Vagina (tissue), 2 donors: ENCODE results near the gene SHF. TPM values are rescaled to one million over a fixed set of nuclear protein-coding genes. Genes with fewer than 3 reads are reported as not detected.

Experiments
- DNase-seq, 2 donors: peaks; one replicate each; pipeline ENCODE4 v3.0.0-alpha.2; 2017; ENCODE audit errors: extremely low spot score in 2 of 2
- H3K27ac ChIP-seq: fragments of 200-600 bp; sonication (generic); one replicate; pipeline ENCODE4 v1.5.1; 2019
- H3K27me3 ChIP-seq: fragments of 200-600 bp; sonication (generic); one replicate; pipeline ENCODE4 v1.5.1; 2019
- H3K36me3 ChIP-seq, 2 donors: fragments of 200-600 bp; sonication (generic); one replicate each; pipeline ENCODE4 v1.5.1; 2017 to 2019
- H3K4me1 ChIP-seq: fragments of 200-600 bp; sonication (generic); one replicate; pipeline ENCODE4 v1.5.1; 2019
- H3K4me3 ChIP-seq, 2 donors: fragments of 200-600 bp; sonication (generic); 1 replicate in 1 of 2; 2 replicates in 1 of 2; pipeline ENCODE4 v1.5.1; 2016 to 2019
- H3K9me3 ChIP-seq: fragments of 200-600 bp; sonication (generic); one replicate; pipeline ENCODE4 v1.5.1; 2019
- POLR2A ChIP-seq, 2 donors: fragments of 450-650 bp; IDR thresholded peaks; one replicate each; pipeline ENCODE4 v1.6.1; 2017; ENCODE audit warnings: antibody characterized with exemption in 2 of 2, mild to moderate bottlenecking in 2 of 2, moderate library complexity in 2 of 2
- POLR2AphosphoS5 ChIP-seq, 2 donors: sonication (generic); formaldehyde crosslinking; IDR thresholded peaks; one replicate each; pipeline ENCODE4 v1.9.0; 2017; ENCODE audit warnings: antibody characterized with exemption in 2 of 2, mild to moderate bottlenecking in 2 of 2, low read depth in 1 of 2; ENCODE audit not compliant: insufficient read depth in 1 of 2
- intact Hi-C: fragments of 100-400 bp; cut with DNase I; formaldehyde crosslinking; loops from one replicate; pipeline ENCODE4 v1.15.1; 2023
- total RNA-seq: library from RNA; depleted of rRNA; stranded (reverse); fragments of >200 nt; gene quantifications from one replicate; pipeline ENCODE4 v1.2.3, GENCODE V29; 2016
- TF ChIP-seq, protein P1 (sequence below), 3 experiments: fragments of 450-650 bp in 2 of 3; fragments of 200-600 bp in 1 of 3; sonication (generic) in 1 of 3; IDR thresholded peaks; one replicate each; pipeline ENCODE4 v1.5.1; 2017 to 2019; ENCODE audit warnings: antibody characterized with exemption in 3 of 3, mild to moderate bottlenecking in 2 of 3, moderate library complexity in 2 of 3

Gene SHF
- total RNA-seq, 1 donor from 2014 or later = 15.0 TPM

DNA sequence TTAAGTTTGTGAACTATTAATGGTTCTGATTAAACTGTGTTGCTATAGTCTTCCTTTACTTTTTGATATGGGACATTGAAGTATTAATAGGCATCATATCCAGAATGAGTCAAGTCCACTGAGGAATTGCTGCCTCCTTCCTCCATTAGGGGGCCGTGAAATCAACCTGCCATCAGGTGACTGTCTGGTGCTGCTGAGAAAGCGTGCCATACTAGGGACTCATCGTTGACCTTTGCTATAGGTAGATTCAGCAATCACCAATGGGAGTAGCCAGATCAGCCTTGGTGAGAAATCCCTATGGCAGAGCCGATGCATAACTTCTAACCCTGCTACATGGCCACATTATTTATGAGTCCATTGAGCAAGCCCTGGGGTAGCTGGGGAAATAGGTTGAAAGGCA, 34.2 kb upstream of the SHF start:
- intact Hi-C loops = no loop called here
- H3K27me3 ChIP-seq = no peaks in the 10 kb centered on the region
- no peak for DNase-seq
- no peaks in the 10 kb centered on the region for H3K4me1 ChIP-seq
- no peak for TF ChIP-seq POLR2A (IDR thresholded peaks at IDR 0.05)
- no peak for TF ChIP-seq POLR2AphosphoS5 (IDR thresholded peaks at IDR 0.05; ENCODE audit: insufficient read depth in 1 of 2, low read depth in 1 of 2)
- TF ChIP-seq, protein P1, sequence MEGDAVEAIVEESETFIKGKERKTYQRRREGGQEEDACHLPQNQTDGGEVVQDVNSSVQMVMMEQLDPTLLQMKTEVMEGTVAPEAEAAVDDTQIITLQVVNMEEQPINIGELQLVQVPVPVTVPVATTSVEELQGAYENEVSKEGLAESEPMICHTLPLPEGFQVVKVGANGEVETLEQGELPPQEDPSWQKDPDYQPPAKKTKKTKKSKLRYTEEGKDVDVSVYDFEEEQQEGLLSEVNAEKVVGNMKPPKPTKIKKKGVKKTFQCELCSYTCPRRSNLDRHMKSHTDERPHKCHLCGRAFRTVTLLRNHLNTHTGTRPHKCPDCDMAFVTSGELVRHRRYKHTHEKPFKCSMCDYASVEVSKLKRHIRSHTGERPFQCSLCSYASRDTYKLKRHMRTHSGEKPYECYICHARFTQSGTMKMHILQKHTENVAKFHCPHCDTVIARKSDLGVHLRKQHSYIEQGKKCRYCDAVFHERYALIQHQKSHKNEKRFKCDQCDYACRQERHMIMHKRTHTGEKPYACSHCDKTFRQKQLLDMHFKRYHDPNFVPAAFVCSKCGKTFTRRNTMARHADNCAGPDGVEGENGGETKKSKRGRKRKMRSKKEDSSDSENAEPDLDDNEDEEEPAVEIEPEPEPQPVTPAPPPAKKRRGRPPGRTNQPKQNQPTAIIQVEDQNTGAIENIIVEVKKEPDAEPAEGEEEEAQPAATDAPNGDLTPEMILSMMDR (IDR thresholded peaks at IDR 0.05) = no peak
- H3K27ac ChIP-seq = no peak overlapping the region
- H3K9me3 ChIP-seq = no peaks in the 10 kb centered on the region
- H3K4me3 ChIP-seq = no peak overlapping the region
- H3K36me3 ChIP-seq = no peaks in the 10 kb centered on the region

DNA sequence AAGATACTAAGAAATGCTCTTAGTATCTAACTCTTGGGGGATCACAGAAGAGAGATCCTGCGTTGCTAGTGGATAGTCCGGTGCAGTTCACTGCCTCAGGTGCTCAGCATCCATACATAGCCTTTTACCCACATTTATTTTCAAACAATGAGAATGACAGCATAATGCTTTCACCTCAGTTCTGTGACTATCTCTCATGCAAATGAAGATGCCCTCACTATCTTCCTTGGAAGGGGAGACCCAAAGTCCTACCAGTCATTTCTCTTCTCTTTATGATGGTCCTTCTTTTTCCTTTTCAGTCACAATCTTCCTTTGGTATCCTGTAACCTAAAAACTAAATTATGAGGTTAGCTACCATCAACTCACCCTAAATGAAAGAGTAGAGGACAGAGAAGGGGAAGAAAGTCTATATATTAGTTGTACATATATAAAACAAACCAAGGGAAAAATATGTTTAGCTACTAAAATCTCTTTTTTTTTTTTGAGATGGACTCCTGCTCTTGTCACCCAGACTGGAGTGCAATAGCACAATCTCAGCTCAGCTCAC, 33.4 kb upstream of the SHF start:
- TF ChIP-seq, protein P1 (IDR thresholded peaks at IDR 0.05) = no peak
- TF ChIP-seq POLR2AphosphoS5 (IDR thresholded peaks at IDR 0.05; ENCODE audit: insufficient read depth in 1 of 2, low read depth in 1 of 2) (no peak), POLR2A (IDR thresholded peaks at IDR 0.05) (no peak)
- Histone ChIP-seq H3K36me3 (no peaks in the 10 kb centered on the region), H3K27me3 (no peaks in the 10 kb centered on the region), H3K4me1 (no peaks in the 10 kb centered on the region), H3K27ac (no peak overlapping the region), H3K9me3 (no peaks in the 10 kb centered on the region), H3K4me3 (no peak overlapping the region)
- DNase-seq = no peak
- intact Hi-C loops = no loop called here

DNA sequence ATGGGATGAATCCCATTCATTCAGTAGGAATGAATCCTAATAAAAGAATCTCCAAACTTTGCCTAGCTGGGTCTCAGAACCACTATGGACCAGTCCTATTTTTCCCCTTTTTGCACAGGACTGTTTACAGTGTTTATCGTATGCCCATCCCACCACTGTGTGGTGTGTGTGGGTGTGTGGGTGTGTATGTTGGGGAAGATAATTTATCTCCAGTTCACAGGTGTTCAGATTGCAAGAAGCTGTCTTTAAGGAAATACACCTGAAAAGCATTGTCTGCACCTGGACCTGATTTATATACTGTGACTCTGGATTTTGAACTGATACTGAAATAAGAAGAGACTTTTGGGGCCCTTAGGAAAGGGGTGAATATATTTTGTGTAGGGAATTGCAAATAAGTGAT, 24.7 kb upstream of the SHF start:
- no peak overlapping the region for H3K4me3 ChIP-seq
- H3K27ac ChIP-seq = no peak overlapping the region
- no peaks in the 10 kb centered on the region for H3K27me3 ChIP-seq
- no peaks in the 10 kb centered on the region for H3K4me1 ChIP-seq
- TF ChIP-seq, protein P1 (IDR thresholded peaks at IDR 0.05) = no peak
- TF ChIP-seq POLR2AphosphoS5 (IDR thresholded peaks at IDR 0.05; ENCODE audit: insufficient read depth in 1 of 2, low read depth in 1 of 2) (no peak), POLR2A (IDR thresholded peaks at IDR 0.05) (no peak)
- intact Hi-C loops = no loop called here
- no peaks in the 10 kb centered on the region for H3K36me3 ChIP-seq
- no peaks in the 10 kb centered on the region for H3K9me3 ChIP-seq
- no peak for DNase-seq

DNA sequence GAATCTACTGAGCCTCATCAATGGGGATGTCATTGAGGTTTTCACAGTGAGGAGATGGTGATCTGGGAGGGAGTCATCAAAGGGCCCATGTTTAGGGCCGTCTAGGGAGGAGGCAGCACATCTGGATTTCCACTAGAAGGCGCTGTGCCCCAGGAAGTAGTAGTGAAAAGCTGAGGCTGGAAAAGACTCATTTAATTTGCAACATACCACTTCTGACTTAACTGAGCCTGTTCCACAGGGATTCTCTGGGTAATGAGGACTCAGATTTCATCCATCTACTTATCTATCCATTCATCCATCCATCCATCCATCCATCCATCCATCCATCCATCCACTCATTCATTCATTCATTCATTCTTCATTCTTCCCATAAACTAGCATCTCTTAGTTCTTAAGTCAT, 17.4 kb upstream of the SHF start:
- Histone ChIP-seq H3K4me3 (no peak overlapping the region), H3K4me1 (no peaks in the 10 kb centered on the region), H3K36me3 (no peaks in the 10 kb centered on the region), H3K27ac (no peak overlapping the region), H3K27me3 (no peaks in the 10 kb centered on the region), H3K9me3 (no peaks in the 10 kb centered on the region)
- intact Hi-C loops = no loop called here
- TF ChIP-seq, protein P1 (IDR thresholded peaks at IDR 0.05) = peak in 2 of 3 experiments; percentile 26 to 39
- no peak for TF ChIP-seq POLR2AphosphoS5 (IDR thresholded peaks at IDR 0.05; ENCODE audit: insufficient read depth in 1 of 2, low read depth in 1 of 2)
- no peak for DNase-seq

DNA sequence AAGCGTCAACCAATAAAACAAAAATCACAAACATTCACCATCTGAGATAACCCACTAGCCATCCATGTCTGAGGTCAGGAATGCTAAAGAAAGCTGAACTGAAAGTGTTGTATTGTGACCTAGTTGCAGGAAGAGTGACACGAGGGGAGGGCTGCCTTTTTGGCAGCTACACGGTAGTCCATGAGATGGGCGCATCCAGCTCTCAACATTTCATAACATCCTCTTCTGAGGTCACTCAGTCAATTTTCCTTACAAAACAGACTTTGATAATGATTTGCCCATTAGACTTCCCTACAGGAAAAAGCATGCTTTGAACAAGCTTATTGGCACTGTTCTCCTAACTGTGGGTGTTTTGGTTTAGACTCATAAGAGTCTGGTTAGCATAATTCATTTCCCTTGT, 15.4 kb upstream of the SHF start:
- Histone ChIP-seq H3K4me1 (peaks cover 5% of the 10 kb centered on the region), H3K27me3 (no peaks in the 10 kb centered on the region), H3K27ac (no peak overlapping the region), H3K4me3 (no peak overlapping the region), H3K36me3 (no peaks in the 10 kb centered on the region), H3K9me3 (no peaks in the 10 kb centered on the region)
- no peak for DNase-seq
- TF ChIP-seq, protein P1 (IDR thresholded peaks at IDR 0.05) = no peak
- no peak for TF ChIP-seq POLR2AphosphoS5 (IDR thresholded peaks at IDR 0.05; ENCODE audit: insufficient read depth in 1 of 2, low read depth in 1 of 2)
- TF ChIP-seq POLR2A (IDR thresholded peaks at IDR 0.05) = no peak
- intact Hi-C loops = no loop called here
